AG04449 (cell line): ENCODE results near the gene EIF4G2.

Source experiments
- CTCF ChIA-PET: fragments of 350-600 bp; formaldehyde crosslinking; extraction: SDS; loops from one replicate; lab custom pipeline; 2021; ENCODE audit warnings: antibody characterized with exemption; lab: Yijun Ruan, JAX
- POLR2A ChIA-PET: fragments of 400-600, 350-600 bp; formaldehyde crosslinking; extraction: SDS; loops from one replicate; lab custom pipeline; 2020; ENCODE audit warnings: antibody characterized with exemption, inconsistent platforms; lab: Yijun Ruan, JAX
- DNase-seq: peaks from one replicate; pipeline ENCODE4 v3.0.0-alpha.2; 2010; ENCODE audit warnings: low read depth, low spot score
- H3K4me3 ChIP-seq: 2 replicates; pipeline ENCODE4 v1.5.1; 2011; ENCODE audit warnings: low read depth, mild to moderate bottlenecking, control low read depth, low read length
- TF ChIP-seq, protein P1 (sequence below): IDR thresholded peaks from one replicate; pipeline ENCODE4 v1.5.1; 2011; ENCODE audit warnings: mild to moderate bottlenecking, moderate library complexity, low read length, control low read depth, inconsistent platforms; ENCODE audit not compliant: insufficient read depth; ENCODE audit errors: missing control alignments

EIF4G2 gene

DNA sequence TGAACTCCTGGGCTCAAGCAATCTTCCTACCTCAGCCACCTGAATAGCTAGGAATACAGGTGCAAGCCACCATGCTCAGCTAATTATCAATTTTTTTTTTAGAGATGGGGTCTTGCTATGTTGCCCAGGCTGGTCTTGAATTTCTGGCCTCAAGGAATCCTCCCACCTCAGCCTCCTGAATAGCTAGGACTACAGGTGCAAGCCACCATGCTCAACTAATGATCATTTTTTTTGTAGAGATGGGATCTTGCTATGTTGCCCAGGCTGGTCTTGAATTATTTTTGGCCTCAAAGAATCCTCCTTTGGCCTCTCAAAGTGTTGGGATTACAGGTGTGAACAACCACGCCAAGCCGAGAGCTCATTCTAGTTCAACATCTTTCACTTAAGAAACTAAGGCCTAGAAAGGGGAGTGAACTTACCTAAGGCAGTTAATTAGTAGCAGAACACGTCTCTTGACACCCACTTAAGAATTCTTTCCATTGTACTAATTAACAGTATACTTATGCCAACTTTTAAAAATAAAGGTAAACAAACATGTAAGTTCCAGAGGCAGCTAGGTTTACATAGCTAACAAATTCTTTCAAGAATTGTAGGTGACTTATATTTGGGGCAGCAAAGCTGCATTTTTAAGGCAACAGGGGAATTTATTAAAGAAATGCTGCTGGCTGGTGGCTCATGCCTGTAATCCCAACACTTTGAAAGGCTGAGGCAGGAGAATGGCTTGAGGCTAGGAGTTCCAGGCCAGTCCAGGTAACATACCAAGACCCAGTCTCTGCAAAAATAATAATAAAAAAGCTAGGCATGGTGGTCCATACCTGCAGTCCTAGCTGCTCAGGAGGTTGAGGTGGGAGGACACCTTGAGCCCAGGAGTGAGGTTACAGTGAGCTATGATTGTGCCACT lies 39.5 kb upstream of the EIF4G2 start:
- H3K4me3 ChIP-seq: no peak overlapping the region
- ChIA-PET CTCF (interaction anchor here (0.7 to 3.1 kb wide), 6 partner anchors 8 to 55 kb away, joined by 3 to 17 read pairs (median 3); partner anchors contain the start of gene ZBED5), POLR2A (interaction anchor here (1.8 to 2.2 kb wide), 2 partner anchors 9 to 39 kb away, joined by 13 to 15 read pairs; partner anchors contain the start of genes EIF4G2 and ZBED5)
- TF ChIP-seq, protein P1, sequence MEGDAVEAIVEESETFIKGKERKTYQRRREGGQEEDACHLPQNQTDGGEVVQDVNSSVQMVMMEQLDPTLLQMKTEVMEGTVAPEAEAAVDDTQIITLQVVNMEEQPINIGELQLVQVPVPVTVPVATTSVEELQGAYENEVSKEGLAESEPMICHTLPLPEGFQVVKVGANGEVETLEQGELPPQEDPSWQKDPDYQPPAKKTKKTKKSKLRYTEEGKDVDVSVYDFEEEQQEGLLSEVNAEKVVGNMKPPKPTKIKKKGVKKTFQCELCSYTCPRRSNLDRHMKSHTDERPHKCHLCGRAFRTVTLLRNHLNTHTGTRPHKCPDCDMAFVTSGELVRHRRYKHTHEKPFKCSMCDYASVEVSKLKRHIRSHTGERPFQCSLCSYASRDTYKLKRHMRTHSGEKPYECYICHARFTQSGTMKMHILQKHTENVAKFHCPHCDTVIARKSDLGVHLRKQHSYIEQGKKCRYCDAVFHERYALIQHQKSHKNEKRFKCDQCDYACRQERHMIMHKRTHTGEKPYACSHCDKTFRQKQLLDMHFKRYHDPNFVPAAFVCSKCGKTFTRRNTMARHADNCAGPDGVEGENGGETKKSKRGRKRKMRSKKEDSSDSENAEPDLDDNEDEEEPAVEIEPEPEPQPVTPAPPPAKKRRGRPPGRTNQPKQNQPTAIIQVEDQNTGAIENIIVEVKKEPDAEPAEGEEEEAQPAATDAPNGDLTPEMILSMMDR: no peak
- no peak for DNase-seq

DNA sequence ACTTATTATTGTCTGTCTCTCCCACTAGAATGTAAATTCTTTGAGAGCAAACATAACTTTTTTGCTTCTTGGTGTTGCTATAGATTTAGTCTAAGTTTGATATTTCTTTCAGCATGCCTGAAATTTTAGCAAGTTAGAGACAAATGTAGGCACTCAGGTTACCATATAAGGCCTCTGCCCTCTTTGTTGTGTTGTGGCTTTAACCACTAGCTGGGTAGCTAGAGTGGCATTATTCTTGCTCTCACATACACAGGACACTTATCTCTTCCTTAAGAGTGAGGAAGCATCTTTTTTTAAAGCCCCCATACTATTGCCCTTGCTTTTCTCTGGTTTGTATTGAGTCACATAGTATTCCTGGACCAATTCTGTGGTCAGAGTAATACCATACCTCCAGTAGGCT lies 37.9 kb upstream of the EIF4G2 start:
- TF ChIP-seq, protein P1: no peak
- ChIA-PET POLR2A (no interaction called here), CTCF (interaction anchor here (2.3 to 3.1 kb wide), 2 partner anchors 32 kb away, joined by 9 to 17 read pairs; no protein-coding TSS in a partner anchor)

DNA sequence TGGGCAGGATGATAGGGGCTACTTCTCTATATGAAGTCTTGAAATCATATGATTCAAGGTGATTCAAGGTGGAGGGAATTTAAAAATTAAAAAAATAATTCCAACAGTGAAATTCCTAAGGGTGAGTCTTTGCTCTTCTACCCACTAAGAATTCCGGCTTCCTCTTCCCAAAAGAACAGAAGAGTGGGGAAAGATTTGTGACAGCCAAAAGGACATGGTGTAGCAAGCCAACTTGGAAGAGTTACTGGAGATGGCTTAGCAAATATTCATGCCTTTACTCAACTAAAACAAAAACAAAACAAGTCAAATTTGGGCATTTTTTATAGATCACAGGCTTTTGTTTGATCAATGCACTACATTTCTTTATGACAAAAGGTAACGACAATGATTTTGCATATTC lies 36.9 kb upstream of the EIF4G2 start:
- H3K4me3 ChIP-seq: no peak overlapping the region
- ChIA-PET CTCF (interaction anchor here (1.0 to 2.3 kb wide), 3 partner anchors 33 to 179 kb away, joined by 3 to 9 read pairs (median 3); no protein-coding TSS in a partner anchor), POLR2A (interaction anchor here (1.6 kb wide), 1 partner anchor 37 kb away, joined by 11 read pairs; the partner anchor contains the start of gene EIF4G2)
- TF ChIP-seq, protein P1: no peak
- no peak for DNase-seq

More for the DNA sequence above, 37.9 kb upstream of the EIF4G2 start:
- no peak overlapping the region for H3K4me3 ChIP-seq
- DNase-seq: no peak

DNA sequence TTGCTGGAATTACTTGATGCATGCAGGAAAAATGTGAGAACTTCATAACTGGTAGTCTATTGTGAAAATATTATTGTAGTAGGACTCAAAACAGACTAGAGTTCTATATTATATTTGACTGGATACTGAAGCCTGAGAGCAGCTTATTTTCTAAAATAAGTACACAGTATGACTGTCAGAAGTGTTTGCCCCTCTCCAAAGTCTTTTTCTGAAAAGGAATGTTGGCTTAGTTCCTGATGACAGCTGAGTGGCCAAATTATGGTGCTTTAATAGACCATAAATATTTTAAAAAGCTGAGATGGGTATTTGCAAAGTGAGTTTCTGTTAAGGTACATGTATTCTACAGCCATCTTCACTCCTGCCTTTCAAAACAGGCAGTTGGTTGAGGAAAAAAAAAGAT lies 36.1 kb upstream of the EIF4G2 start:
- no peak overlapping the region for H3K4me3 ChIP-seq
- TF ChIP-seq, protein P1: no peak
- ChIA-PET POLR2A (interaction anchor here (1.6 kb wide), 1 partner anchor 36 kb away, joined by 11 read pairs; the partner anchor contains the start of gene EIF4G2), CTCF (interaction anchor here (1.0 to 2.3 kb wide), 3 partner anchors 34 to 179 kb away, joined by 3 to 9 read pairs (median 3); no protein-coding TSS in a partner anchor)
- DNase-seq: no peak

DNA sequence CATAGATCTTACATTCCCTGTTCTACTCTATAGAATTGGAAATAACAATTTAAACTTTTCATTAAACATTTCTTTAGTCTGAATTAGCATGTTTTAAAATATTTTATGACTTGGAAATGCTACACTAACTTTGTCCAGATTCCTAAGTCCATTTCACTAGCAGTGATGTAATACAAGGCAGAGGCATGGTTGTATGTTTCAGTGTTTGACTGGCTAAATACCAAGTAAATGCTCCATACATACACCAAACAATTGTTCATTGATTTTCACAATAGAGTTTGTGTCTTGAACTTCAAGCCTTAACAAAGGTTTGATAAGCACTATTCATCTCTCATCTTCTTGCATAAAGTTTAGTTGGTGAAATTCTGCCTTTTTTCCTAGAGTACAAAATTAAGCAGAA lies 35.6 kb upstream of the EIF4G2 start:
- no peak overlapping the region for H3K4me3 ChIP-seq
- ChIA-PET CTCF (interaction anchor here (2.3 kb wide), 1 partner anchor 35 kb away, joined by 9 read pairs; no protein-coding TSS in a partner anchor), POLR2A (interaction anchor here (1.6 kb wide), 1 partner anchor 35 kb away, joined by 11 read pairs; the partner anchor contains the start of gene EIF4G2)
- TF ChIP-seq, protein P1: no peak
- DNase-seq: no peak
